ENCODE data around the gene AEN. TPM values are rescaled to one million over a fixed set of nuclear protein-coding genes. Genes with fewer than 3 reads are reported as not detected.

Gene AEN
- total RNA-seq, 2 donors from 2014 or later = 64.7 to 76.4 TPM

DNA sequence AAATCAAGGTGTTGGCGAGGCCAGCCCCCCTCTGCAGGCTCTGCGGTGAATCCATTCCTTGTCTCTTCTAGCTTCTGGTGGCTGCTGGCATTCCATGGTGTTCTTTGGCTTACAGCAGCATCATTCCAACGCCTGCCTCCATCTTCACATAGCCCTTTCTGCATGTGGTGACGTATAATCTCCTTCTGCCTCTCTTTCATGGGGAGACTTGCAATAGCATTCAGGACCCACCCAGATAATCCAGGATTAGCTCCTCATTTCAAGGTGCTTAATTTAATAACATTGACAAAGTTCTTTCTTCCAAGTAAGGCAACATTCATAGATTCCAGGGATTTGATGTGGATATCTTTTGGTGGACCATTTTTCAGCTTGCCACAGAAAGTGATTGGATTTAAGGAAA is 53.5 kb downstream of the AEN start:
- peaks cover 43% of the 10 kb centered on the region for H3K27me3 Mint-ChIP-seq (ENCODE audit: insufficient read depth)
- no peak overlapping the region for H3K4me3 ChIP-seq (ENCODE audit: low read length)
- no peak overlapping the region for H3K4me3 Mint-ChIP-seq
- TF ChIP-seq, protein P1, sequence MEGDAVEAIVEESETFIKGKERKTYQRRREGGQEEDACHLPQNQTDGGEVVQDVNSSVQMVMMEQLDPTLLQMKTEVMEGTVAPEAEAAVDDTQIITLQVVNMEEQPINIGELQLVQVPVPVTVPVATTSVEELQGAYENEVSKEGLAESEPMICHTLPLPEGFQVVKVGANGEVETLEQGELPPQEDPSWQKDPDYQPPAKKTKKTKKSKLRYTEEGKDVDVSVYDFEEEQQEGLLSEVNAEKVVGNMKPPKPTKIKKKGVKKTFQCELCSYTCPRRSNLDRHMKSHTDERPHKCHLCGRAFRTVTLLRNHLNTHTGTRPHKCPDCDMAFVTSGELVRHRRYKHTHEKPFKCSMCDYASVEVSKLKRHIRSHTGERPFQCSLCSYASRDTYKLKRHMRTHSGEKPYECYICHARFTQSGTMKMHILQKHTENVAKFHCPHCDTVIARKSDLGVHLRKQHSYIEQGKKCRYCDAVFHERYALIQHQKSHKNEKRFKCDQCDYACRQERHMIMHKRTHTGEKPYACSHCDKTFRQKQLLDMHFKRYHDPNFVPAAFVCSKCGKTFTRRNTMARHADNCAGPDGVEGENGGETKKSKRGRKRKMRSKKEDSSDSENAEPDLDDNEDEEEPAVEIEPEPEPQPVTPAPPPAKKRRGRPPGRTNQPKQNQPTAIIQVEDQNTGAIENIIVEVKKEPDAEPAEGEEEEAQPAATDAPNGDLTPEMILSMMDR (conservative IDR thresholded peaks at IDR 0.05) = no peak
- WGBS, 2 experiments (ENCODE audit: insufficient coverage in 1 of 2, insufficient read length in 1 of 2) = 74 to 88% methylated on average over 1 to 4 of the region's 4 CpGs
- no peaks in the 10 kb centered on the region for H3K4me1 ChIP-seq (ENCODE audit: control insufficient read depth, insufficient read depth, low read length)
- no peaks in the 10 kb centered on the region for H3K9me3 Mint-ChIP-seq
- H3K9me3 ChIP-seq (ENCODE audit: control insufficient read depth, low read length) = no peaks in the 10 kb centered on the region
- no peaks in the 10 kb centered on the region for H3K4me1 Mint-ChIP-seq
- no peaks in the 10 kb centered on the region for H3K36me3 ChIP-seq (ENCODE audit: control insufficient read depth, insufficient read depth, low read length)
- no peak overlapping the region for H3K27ac ChIP-seq (ENCODE audit: low read depth, low read length)
- no peak for DNase-seq
- no peak overlapping the region for H3K9ac ChIP-seq (ENCODE audit: extremely low read depth, low read length, poor library complexity, severe bottlenecking)
- H3K27me3 ChIP-seq (ENCODE audit: control insufficient read depth, insufficient read depth, low read length, poor library complexity, severe bottlenecking) = peaks cover 36% of the 10 kb centered on the region
- no peak overlapping the region for H3K27ac Mint-ChIP-seq
- no peaks in the 10 kb centered on the region for H3K36me3 Mint-ChIP-seq (ENCODE audit: low read depth)

DNA sequence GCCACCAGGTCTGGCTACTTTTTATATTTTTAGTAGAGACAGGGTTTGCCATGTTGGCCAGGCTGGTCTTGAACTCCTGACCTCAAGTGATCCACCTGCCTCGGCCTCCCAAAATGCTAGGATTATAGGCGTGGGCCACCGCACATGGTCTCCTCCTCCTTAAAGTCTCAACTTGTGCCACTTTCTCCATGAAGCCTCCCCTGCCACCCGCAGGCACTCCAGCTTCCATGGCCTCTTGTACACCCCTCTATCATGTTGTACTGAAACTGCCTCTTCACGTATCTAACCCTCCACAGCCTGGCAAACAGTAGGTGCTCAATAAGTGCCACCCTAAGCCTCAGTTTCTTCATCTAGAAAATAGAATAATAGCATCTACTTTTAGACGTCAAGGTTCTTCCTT is 57.6 kb downstream of the AEN start:
- H3K36me3 Mint-ChIP-seq (ENCODE audit: low read depth) = no peaks in the 10 kb centered on the region
- no peaks in the 10 kb centered on the region for H3K9me3 ChIP-seq (ENCODE audit: control insufficient read depth, low read length)
- H3K36me3 ChIP-seq (ENCODE audit: control insufficient read depth, insufficient read depth, low read length) = no peaks in the 10 kb centered on the region
- H3K4me1 ChIP-seq (ENCODE audit: control insufficient read depth, insufficient read depth, low read length) = no peaks in the 10 kb centered on the region
- no peak for DNase-seq
- H3K27ac Mint-ChIP-seq = no peak overlapping the region
- H3K27ac ChIP-seq (ENCODE audit: low read depth, low read length) = no peak overlapping the region
- H3K27me3 Mint-ChIP-seq (ENCODE audit: insufficient read depth) = peaks cover 19% of the 10 kb centered on the region
- no peak overlapping the region for H3K4me3 ChIP-seq (ENCODE audit: low read length)
- H3K4me1 Mint-ChIP-seq = no peaks in the 10 kb centered on the region
- H3K27me3 ChIP-seq (ENCODE audit: control insufficient read depth, insufficient read depth, low read length, poor library complexity, severe bottlenecking) = peaks cover 5% of the 10 kb centered on the region
- 93% methylated on average over 3 to 6 of the region's 6 CpGs for WGBS, 2 experiments (ENCODE audit: insufficient coverage in 1 of 2, insufficient read length in 1 of 2)
- no peaks in the 10 kb centered on the region for H3K9me3 Mint-ChIP-seq
- no peak overlapping the region for H3K4me3 Mint-ChIP-seq
- no peak overlapping the region for H3K9ac ChIP-seq (ENCODE audit: extremely low read depth, low read length, poor library complexity, severe bottlenecking)
- TF ChIP-seq, protein P1 (conservative IDR thresholded peaks at IDR 0.05) = no peak

DNA sequence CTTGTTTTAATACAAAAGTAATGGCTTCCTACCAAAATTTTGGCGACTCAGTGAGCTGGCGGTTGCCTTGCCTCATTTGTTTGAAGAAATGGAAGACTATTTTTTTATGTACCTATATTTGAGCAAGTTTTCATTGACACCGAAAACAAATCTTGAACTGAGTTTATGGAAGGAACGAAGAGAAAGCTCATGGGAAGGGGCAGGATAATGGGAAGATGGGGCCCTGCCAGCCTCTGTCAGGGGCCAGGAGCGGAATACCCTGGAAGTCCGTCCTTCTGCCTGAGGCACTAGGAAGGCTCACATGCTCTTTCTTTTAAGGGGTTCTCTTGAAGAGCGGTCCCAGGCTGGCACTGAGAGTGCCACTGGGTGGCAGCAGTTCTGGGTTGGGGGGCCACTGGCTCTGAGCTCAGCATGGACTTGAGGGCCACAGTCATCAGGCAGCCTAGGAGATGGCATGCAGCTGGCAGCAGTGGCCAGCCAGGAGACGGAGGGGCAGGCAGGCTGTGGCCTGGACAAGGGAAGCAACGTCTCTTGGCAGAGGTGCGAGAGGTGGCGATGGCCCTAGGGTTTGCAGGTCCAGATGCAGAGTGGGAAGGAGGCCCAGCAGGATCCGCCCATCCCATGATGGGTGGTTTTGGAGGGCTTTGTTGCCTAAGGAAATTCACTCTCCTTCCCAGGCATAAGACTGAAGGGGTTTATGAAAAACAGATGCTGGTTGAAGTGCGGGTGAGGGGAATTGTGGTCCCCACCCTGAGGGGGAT is 59.3 kb downstream of the AEN start:
- peaks cover 16% of the 10 kb centered on the region for H3K27me3 Mint-ChIP-seq (ENCODE audit: insufficient read depth)
- Histone ChIP-seq H3K9ac (ENCODE audit: extremely low read depth, low read length, poor library complexity, severe bottlenecking) (no peak overlapping the region), H3K4me3 (ENCODE audit: low read length) (no peak overlapping the region), H3K36me3 (ENCODE audit: control insufficient read depth, insufficient read depth, low read length) (no peaks in the 10 kb centered on the region), H3K27ac (ENCODE audit: low read depth, low read length) (no peak overlapping the region), H3K4me1 (ENCODE audit: control insufficient read depth, insufficient read depth, low read length) (no peaks in the 10 kb centered on the region), H3K9me3 (ENCODE audit: control insufficient read depth, low read length) (no peaks in the 10 kb centered on the region), H3K27me3 (ENCODE audit: control insufficient read depth, insufficient read depth, low read length, poor library complexity, severe bottlenecking) (peaks cover 5% of the 10 kb centered on the region)
- no peak for DNase-seq
- no peaks in the 10 kb centered on the region for H3K9me3 Mint-ChIP-seq
- no peaks in the 10 kb centered on the region for H3K4me1 Mint-ChIP-seq
- WGBS, 2 experiments (ENCODE audit: insufficient coverage in 1 of 2, insufficient read length in 1 of 2) = 87 to 91% methylated on average over 6 to 13 of the region's 13 CpGs
- H3K4me3 Mint-ChIP-seq = no peak overlapping the region
- H3K36me3 Mint-ChIP-seq (ENCODE audit: low read depth) = no peaks in the 10 kb centered on the region
- TF ChIP-seq, protein P1 (conservative IDR thresholded peaks at IDR 0.05) = no peak
- H3K27ac Mint-ChIP-seq = no peak overlapping the region
